BLaER1 (cell line): Measurements from ENCODE around the gene PHC1.
"Not testable (repeated sequence)": the region's sequence is repeated elsewhere in the genome, so short reads cannot be mapped to it uniquely, and the experiment has no call there.

Source experiments
- H3K27ac ChIP-seq: shearing (Covaris generic); formaldehyde crosslinking; 2 replicates; pipeline ENCODE4 v1.8.1; 2022
- H3K27me3 ChIP-seq: shearing (Covaris generic); formaldehyde crosslinking; 2 replicates; pipeline ENCODE4 v1.8.1; 2022
- H3K36me3 ChIP-seq: shearing (Covaris generic); formaldehyde crosslinking; 2 replicates; pipeline ENCODE4 v1.8.1; 2022
- H3K4me1 ChIP-seq: shearing (Covaris generic); formaldehyde crosslinking; 2 replicates; pipeline ENCODE4 v1.8.1; 2022
- H3K4me2 ChIP-seq: shearing (Covaris generic); formaldehyde crosslinking; 2 replicates; pipeline ENCODE4 v1.8.1; 2022
- H3K4me3 ChIP-seq: shearing (Covaris generic); formaldehyde crosslinking; 2 replicates; pipeline ENCODE4 v1.8.1; 2022
- H3K9ac ChIP-seq: shearing (Covaris generic); formaldehyde crosslinking; 2 replicates; pipeline ENCODE4 v1.8.1; 2022
- H3K9me3 ChIP-seq: shearing (Covaris generic); formaldehyde crosslinking; 2 replicates; pipeline ENCODE4 v1.8.1; 2022
- H4K20me1 ChIP-seq: shearing (Covaris generic); formaldehyde crosslinking; 2 replicates; pipeline ENCODE4 v1.8.1; 2022
- Cebpa-rat ChIP-seq: shearing (Covaris generic); IDR thresholded peaks from 2 replicates; pipeline ENCODE4 v1.8.1; 2022

PHC1 gene

GRCh38 chr12:8907513-8907912 lies 6.8 kb upstream of the PHC1 start:
- Histone ChIP-seq H4K20me1 (no peaks in the 10 kb centered on the region), H3K9ac (no peak overlapping the region), H3K36me3 (no peaks in the 10 kb centered on the region), H3K27me3 (no peaks in the 10 kb centered on the region), H3K4me2 (no peak overlapping the region), H3K9me3 (no peaks in the 10 kb centered on the region), H3K4me3 (no peak overlapping the region), H3K4me1 (peaks cover 17% of the 10 kb centered on the region), H3K27ac (no peak overlapping the region)
- no peak for TF ChIP-seq Cebpa-rat

GRCh38 chr12:8909752-8910151 lies 4.6 kb upstream of the PHC1 start:
- Histone ChIP-seq H3K9ac (no peak overlapping the region), H4K20me1 (no peaks in the 10 kb centered on the region), H3K4me2 (no peak overlapping the region), H3K4me3 (no peak overlapping the region), H3K9me3 (no peaks in the 10 kb centered on the region), H3K4me1 (peaks cover 29% of the 10 kb centered on the region), H3K36me3 (no peaks in the 10 kb centered on the region), H3K27me3 (no peaks in the 10 kb centered on the region), H3K27ac (no peak overlapping the region)
- TF ChIP-seq Cebpa-rat, result no peak

GRCh38 chr12:8911606-8912268 lies 2.6 kb upstream of the PHC1 start:
- Histone ChIP-seq H3K4me1 (peaks cover 43% of the 10 kb centered on the region), H3K27ac (no peak overlapping the region), H3K9me3 (no peaks in the 10 kb centered on the region), H3K4me2 (no peak overlapping the region), H3K27me3 (no peaks in the 10 kb centered on the region), H4K20me1 (no peaks in the 10 kb centered on the region), H3K4me3 (no peak overlapping the region), H3K36me3 (no peaks in the 10 kb centered on the region), H3K9ac (no peak overlapping the region)
- no peak for TF ChIP-seq Cebpa-rat

GRCh38 chr12:8912914-8913313 lies 1.4 kb upstream of the PHC1 start:
- no peak overlapping the region for H3K4me3 ChIP-seq
- H3K36me3 ChIP-seq, result peaks cover 4% of the 10 kb centered on the region; the same call in 1 of the 2 replicates
- TF ChIP-seq Cebpa-rat, result no peak
- H4K20me1 ChIP-seq, result no peaks in the 10 kb centered on the region
- no peak overlapping the region for H3K9ac ChIP-seq
- H3K4me1 ChIP-seq, result peaks cover 44% of the 10 kb centered on the region
- H3K9me3 ChIP-seq, result no peaks in the 10 kb centered on the region
- H3K4me2 ChIP-seq, result peak overlapping the region; percentile 78
- no peak overlapping the region for H3K27ac ChIP-seq
- H3K27me3 ChIP-seq, result no peaks in the 10 kb centered on the region

- Histone ChIP-seq H3K4me1 (peaks cover 44% of the 10 kb centered on the region), H3K4me3 (peak overlapping the region; percentile 74), H3K4me2 (peak overlapping the region; percentile 78), H3K9ac (peak overlapping the region; percentile 71), H3K27ac (peak overlapping the region; percentile 71), H3K9me3 (no peaks in the 10 kb centered on the region), H4K20me1 (no peaks in the 10 kb centered on the region), H3K36me3 (peaks cover 9% of the 10 kb centered on the region), H3K27me3 (no peaks in the 10 kb centered on the region)
- TF ChIP-seq Cebpa-rat, result no peak
These were observed 642 bp upstream of the PHC1 start for GRCh38 chr12:8913702-8914032.

GRCh38 chr12:8914716-8915526 lies 612 bp downstream of the PHC1 start:
- Histone ChIP-seq H3K9me3 (no peaks in the 10 kb centered on the region), H3K36me3 (peaks cover 21% of the 10 kb centered on the region), H3K27me3 (no peaks in the 10 kb centered on the region), H3K27ac (peak overlapping the region; percentile 68; the same call in 1 of the 2 replicates), H3K4me1 (peaks cover 44% of the 10 kb centered on the region), H3K9ac (peak overlapping the region; percentile 73; the same call in 1 of the 2 replicates), H3K4me3 (peak overlapping the region; percentile 74), H3K4me2 (peak overlapping the region; percentile 86), H4K20me1 (no peaks in the 10 kb centered on the region)
- TF ChIP-seq Cebpa-rat, result no peak

GRCh38 chr12:8916154-8916553 lies 1.8 kb downstream of the PHC1 start:
- Histone ChIP-seq H3K4me3 (no peak overlapping the region; the same call in 1 of the 2 replicates), H3K27ac (no peak overlapping the region), H3K27me3 (no peaks in the 10 kb centered on the region), H3K36me3 (peaks cover 32% of the 10 kb centered on the region), H3K4me1 (peaks cover 44% of the 10 kb centered on the region), H3K9me3 (no peaks in the 10 kb centered on the region), H3K4me2 (peak overlapping the region; percentile 86), H4K20me1 (no peaks in the 10 kb centered on the region), H3K9ac (no peak overlapping the region)
- no peak for TF ChIP-seq Cebpa-rat

GRCh38 chr12:8917031-8917430 lies 2.7 kb downstream of the PHC1 start:
- Histone ChIP-seq H3K9me3 (no peaks in the 10 kb centered on the region), H3K4me2 (no peak overlapping the region), H3K4me3 (no peak overlapping the region), H3K9ac (no peak overlapping the region), H4K20me1 (no peaks in the 10 kb centered on the region), H3K36me3 (peaks cover 41% of the 10 kb centered on the region), H3K4me1 (peaks cover 35% of the 10 kb centered on the region), H3K27me3 (no peaks in the 10 kb centered on the region), H3K27ac (no peak overlapping the region)
- TF ChIP-seq Cebpa-rat, result no peak

- Histone ChIP-seq H3K4me3 (no peak overlapping the region), H3K9ac (no peak overlapping the region), H3K4me2 (no peak overlapping the region), H4K20me1 (no peaks in the 10 kb centered on the region), H3K27me3 (no peaks in the 10 kb centered on the region), H3K36me3 (peaks cover 48% of the 10 kb centered on the region), H3K9me3 (no peaks in the 10 kb centered on the region), H3K4me1 (peaks cover 32% of the 10 kb centered on the region), H3K27ac (no peak overlapping the region)
- no peak for TF ChIP-seq Cebpa-rat
These were observed 3.4 kb downstream of the PHC1 start for GRCh38 chr12:8917751-8918150.

GRCh38 chr12:8919643-8920042 lies 5.3 kb downstream of the PHC1 start:
- not testable (repeated sequence) for H3K27ac ChIP-seq, H3K9me3 ChIP-seq, H3K27me3 ChIP-seq, H4K20me1 ChIP-seq, H3K4me3 ChIP-seq, H3K4me2 ChIP-seq, H3K9ac ChIP-seq
- H3K4me1 ChIP-seq, result peaks cover 19% of the 10 kb centered on the region
- H3K36me3 ChIP-seq, result peaks cover 61% of the 10 kb centered on the region
